IPS-NIHi7 (cell line): ENCODE results near the gene CRACR2B.
A peak's percentile ranks its signal among the peaks of the same experiment; 100 is the strongest.

Experiments
- DNase-seq: peaks from one replicate; pipeline ENCODE4 v3.0.0; 2012; ENCODE audit warnings: mixed read lengths; ENCODE audit errors: extremely low spot score

CRACR2B gene

DNA sequence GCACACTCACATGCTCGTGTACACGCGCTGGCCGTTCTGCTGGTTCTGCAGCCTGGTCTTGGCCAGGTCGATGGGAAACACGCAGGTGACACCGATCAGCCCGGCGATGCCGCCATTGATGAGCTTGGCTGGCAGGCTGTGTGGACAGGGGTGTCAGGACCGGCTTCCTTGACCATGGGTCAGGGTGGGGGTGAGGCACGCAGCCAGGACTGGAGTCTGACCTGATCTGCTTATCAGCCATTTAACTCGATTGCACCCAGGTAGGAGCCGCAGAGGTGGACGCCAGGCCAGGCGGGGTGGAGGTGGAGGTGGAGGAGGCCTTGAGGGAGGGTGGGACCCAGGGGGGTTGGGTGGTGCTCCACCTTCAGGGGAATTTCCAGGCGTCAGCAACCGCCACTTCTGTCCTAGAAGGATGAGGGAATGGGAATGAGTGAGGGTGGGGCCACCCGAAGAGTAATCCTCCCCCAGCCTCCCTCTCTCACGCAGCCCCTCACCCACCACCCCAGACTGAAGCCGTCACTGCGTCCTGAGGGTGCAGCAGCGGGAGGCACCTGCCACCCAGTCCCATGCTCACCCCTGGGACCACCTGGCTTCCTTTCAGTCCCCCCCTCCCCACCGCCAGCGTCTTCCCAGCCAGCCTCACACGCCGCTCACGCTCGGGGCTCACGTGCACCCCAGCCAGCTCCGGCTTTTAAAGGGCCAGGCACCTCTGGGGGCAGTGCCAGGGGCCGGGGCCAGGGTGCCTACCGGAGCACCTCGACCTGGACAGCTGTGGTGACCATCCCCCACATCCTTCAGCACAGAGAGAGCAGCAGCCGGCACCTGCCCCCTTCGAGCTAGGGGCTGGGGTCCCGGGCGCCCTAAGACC is 32.7 kb upstream of the CRACR2B start:
- DNase-seq: no peak

DNA sequence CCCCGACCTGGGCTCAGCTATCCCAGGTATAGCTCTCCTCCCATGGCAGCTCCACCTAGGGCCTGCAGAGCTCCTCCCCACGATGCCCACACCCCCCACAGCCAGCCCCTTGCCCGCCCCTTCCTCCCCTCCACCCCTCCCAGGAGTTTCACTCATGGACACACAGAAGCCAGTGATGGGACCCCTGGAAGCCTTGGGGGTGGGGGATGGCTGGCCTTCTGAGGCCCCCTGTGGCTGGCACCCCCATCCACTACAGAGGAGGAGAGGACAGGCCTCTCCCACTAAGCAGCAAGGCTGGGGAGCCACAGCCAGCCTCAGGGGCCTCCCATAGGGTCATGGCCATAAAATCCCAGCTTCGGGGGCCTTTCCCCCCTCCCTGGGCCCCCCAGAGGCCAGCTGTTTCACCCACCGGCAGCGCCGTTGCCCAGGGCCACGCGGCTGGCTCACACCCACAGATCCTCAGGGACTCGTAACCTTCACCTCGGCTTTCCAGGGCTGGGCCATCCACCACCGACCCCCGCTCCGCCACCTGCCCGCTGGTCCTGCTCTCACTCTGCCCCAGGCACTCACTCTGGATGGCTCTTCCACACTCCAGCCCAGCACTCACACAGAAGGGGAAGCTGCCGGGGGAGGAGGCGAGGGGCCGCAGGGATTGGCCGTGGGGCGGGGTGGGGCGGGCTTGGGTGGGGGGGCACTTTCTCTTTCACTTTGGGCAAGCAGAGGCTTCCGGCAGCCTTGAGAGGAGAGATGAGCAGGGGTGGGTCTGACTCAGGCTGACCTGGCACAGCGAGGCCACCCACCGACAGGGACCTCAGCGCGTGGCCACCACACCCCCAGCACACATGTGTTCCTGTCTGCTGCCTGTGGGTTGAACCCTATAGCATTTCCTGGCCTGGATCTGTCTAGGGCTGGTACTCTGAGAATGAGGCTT is 31.8 kb upstream of the CRACR2B start:
- DNase-seq: peak; percentile 45

DNA sequence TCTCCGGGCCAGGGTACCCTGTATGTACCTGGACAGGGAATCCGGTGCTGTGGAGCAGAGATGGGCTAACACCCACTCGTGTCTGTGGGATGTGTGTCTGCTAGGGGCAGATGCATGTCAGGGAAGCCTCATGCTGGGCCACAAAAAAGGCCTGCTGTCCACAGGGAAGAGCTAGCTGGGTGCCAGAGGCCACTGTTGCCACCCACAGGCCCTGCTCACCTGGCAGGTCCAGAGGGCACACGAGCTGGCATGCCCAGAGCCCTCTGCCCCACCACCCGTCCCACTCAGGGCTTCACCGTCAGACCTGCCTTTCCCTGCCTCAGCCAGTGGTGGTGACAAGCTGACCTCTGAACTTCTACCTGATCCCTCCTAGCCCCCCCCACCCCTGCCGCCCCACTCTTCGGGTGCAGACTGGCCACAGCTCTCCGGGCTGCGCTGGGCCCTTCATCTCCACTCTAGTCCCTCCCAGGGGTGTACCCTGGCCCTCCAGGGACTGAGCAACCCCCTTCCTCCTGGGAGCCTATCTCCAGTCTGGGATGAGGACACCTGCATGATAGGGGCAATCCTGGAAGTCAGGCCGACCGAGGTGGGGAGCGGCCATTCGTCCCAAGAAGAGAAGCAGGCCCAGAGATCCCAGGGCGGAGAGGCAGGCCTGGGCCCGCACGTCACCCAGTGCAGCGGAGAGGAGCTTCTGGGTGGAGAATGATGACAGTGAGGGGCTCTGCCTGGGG is 31.0 kb upstream of the CRACR2B start:
- no peak for DNase-seq

DNA sequence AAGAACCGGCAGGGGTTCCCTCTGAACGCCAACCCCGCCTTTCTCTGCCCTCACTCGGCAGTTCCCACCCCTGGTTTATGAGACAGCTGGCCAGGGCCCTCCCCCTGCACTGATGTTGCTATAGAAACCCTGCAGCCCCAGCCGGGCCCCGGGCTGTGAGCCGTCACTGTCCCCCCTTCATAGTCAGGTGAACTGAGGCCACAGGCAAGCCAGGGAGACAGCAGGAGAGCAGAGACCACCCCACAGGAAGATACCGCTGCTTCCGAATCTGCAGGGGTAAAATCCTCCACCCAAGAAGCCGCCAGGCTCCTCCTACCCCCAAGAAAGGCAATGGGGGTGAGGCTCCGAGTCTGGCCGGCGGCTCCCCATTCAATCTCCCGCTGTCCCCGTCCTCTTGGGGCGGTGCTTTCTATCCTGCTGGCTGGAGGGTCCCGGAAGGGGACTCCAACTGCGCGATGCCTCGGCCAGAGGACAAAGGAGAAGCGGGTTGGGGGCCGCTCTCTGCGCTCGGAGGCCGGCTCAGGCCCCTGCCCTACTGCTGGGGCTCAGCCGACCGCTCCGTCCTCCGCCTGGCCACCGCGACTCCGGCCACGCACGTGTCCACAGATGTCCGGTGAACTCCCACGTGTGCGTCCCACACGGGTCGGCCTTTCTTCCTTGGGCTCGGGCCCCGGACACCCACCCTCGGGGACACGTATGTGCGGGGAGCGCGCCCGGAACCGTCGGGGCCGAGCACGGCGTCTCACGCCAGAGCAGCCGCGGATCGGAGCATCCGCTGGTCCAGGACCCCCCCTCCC is 30.2 kb upstream of the CRACR2B start:
- peak; percentile 74 for DNase-seq

DNA sequence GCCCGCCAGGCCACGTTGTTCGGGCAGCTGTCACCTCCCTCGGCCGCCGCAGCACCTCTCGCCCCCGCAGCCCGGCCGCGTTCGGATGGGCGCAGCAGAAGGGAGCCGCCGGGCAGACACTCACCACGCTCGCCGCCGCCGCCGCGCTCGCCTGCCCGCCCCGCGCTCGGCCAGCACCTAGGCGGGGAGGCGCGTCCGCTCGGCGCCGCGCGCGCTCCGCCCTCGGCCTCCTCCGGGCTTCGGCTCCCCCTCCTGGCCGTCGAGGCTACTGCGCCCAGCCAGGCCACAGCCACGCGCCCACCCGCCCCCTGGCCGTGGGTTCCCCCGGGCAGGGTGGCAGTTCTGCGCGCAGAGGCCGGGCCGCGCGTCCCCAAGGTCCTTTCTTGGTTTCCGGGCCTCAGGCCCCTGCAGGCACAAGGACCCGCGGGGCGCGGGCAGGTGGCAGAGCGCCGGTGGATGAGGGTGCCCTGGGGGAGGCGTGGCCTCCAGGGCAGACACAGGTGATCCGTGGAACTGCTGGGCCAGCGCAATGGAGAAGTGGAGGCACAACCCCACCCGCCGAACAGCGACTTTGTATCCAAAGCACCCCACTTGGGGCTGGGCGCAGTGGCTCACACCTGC is 29.5 kb upstream of the CRACR2B start, which contains the start of gene SLC25A22:
SLC25A22 (minus strand) TSS at position 189 of the 621 bp plus-strand sequence. CDS start 3,275 bp downstream, outside the sequence.
- DNase-seq: peak; percentile 93

GRCh38 chr11:799641-800316 is 27.9 kb upstream of the CRACR2B start:
- DNase-seq: no peak

DNA sequence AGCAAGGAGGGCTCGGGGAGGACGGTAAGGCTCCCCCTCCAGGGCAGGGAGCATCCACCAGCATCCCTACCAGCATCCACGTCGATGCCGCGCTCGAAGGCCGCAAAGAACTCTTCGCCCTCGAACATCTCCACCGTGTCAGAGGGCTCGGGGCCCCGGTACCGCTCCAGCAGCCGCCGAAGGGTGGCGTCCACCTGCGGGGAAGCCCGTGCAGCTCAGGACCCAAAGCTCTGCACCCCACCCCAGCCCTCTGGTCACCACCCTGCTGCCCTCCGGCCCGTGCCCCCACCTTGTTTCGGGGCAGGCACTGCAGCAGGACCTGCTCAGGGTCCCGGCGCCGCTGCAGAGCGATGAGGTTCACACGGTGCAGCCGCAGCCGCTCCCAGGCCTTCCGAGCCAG is 27.2 kb upstream of the CRACR2B start:
- DNase-seq: no peak

GRCh38 chr11:801097-801780 is 26.5 kb upstream of the CRACR2B start:
- DNase-seq: no peak

DNA sequence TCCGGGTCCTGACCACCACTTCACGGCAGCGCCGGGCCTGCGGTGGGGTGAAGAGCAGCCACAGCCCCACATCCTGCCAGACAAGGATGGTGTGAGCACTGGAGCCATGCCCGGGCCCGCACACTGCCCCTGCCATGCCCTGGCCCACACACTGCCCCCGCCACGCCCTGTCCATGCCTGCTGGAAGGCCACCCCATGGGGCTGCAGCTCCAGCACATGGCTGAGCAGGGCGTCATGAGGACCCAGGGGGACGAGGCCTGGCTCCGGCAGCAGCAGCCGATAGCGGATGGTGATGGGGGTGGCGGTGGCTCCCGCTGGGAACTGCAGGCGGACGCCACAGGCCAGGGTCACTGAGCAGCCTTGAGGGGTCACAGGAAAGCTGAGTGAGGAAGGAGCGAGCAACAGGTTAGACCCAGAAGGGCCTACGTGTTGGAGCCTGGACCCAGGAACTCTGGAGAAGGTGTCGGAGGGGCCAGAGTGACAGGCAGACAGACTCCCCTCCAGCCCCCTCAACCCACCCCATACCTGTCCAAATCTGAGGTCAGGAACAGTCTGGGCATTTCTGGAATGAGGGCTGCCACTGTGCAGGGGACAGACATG is 25.6 kb upstream of the CRACR2B start:
- DNase-seq: no peak

- DNase-seq: no peak
These were observed 24.8 kb upstream of the CRACR2B start for GRCh38 chr11:802693-803466.

DNA sequence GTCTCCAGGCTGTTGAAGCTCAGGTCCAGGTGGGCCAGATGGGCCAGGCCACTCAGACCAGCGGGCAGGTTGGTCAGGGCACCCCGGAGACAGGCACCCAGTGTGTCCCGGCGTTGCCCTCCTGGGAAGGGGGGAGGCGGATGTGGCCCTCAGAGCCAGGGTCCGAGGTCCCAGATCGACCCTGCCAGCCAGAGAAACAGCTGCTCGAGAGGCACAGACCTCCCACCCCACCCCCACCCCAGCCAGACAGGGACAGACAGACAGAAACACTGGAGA is 24.3 kb upstream of the CRACR2B start:
- DNase-seq: no peak

DNA sequence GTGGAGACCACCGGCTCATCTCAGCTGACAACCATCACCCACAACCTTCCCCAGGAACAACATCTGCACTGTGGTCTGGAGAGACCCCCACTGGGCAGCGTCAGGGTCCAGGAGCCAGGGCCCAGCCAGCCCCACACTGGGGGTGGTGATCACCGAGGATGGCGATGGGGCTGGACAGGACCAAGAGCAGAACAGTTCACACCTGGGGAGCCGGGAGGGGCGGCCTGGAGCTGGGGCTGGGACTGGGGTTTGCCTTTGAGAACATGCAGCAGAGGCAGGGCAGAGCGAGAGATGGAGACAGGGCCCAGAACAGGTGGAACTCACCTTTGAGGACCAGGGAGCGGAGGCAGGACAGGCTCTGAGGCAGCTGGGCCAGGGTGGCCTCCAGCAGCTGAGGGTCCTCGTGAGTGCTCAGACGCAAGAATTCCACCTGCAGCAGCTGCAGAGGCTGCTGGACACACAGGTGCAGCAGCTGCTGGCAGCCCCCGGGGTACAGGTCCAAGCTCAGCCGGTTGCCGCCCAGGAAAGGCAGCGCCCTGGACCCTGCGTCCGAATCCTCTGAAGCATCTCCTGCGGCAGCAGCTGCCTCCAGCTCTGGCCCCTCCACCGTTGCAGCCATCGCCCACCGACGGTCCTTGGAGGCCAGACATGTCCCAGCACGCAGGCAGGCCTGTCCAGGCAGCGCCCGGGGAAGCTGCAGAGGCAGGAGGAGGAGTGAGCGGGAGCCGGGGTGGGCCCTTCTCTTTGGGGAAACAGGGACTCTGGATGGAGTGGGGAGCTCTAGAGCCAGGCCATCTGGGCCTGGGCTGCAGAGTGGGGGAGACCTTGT is 23.7 kb upstream of the CRACR2B start:
- DNase-seq: no peak

- DNase-seq: no peak
These were observed 23.1 kb upstream of the CRACR2B start for GRCh38 chr11:804599-804964.

- DNase-seq: no peak
These were observed 19.1 kb upstream of the CRACR2B start for GRCh38 chr11:808427-809286.

DNA sequence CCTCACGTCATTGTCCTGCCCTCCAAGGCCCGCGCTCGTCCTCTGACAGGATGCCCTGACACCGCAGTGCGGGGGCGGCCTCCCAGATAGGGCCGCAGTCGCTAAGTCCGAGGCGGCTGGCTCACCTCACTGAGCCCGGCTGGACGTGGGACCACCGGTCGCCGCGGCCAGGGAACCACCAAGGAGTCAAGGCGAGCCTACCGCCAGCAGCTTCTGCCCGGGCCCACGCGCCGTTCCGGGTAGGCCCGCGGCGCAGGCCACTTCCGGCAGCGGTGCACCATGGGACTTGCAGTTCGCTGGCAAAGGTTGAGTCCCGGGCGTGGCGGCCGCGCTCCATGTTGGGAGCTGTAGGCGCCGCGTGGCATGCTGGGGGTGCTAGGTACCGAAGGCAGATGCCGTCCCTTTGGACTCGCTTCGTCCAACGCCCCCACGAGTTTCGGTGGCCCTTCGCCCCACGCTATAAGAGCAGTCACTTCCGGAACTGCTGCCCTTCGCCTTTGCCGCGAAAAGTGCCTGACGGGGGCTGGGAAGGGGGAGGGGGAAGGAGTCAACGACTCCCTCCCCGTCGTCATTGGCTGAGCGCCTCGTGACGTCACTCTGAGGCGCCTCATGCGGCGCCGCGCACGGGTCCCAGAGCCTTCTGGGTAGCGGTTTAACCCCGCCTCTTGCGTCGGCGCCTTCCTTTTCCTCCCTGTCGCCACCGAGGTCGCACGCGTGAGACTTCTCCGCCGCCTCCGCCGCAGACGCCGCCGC is 18.3 kb upstream of the CRACR2B start, which contains the start of gene RPLP2:
RPLP2 (plus strand) TSS at position 681 of the 753 bp plus-strand sequence. CDS start 268 bp downstream, outside the sequence.
- DNase-seq: peak; percentile 93
